ENCODE measurements around the gene WDR70. TPM values are rescaled to one million over a fixed set of nuclear protein-coding genes. Genes with fewer than 3 reads are reported as not detected.

WDR70 gene
- total and polyA plus RNA-seq, 2 donors (not counting 3 experiments of a cell fraction or from before 2014, with no cell fraction given): 6.7 to 37.3 TPM

- DNase-seq (ENCODE audit: low read depth, low spot score) (no peak), FAIRE-seq (no peak)
- intact Hi-C loops (cut with micrococcal nuclease): no loop called here
- Histone ChIP-seq H2AFZ (ENCODE audit: low read depth, low read length) (no peak overlapping the region), H3K4me1 (ENCODE audit: control insufficient read depth, extremely low read depth, insufficient read depth, low read length) (peaks cover 19% of the 10 kb centered on the region), H4K20me1 (replicated peaks; ENCODE audit: control insufficient read depth, extremely low read depth, insufficient read depth, low read length) (no peaks in the 10 kb centered on the region), H3K27me3 (ENCODE audit: control insufficient read depth in 2 of 2, insufficient read depth in 2 of 2, low read length in 2 of 2) (no peaks in the 10 kb centered on the region), H3K9me1 (replicated peaks; ENCODE audit: control insufficient read depth, extremely low read depth, insufficient read depth, low read length) (no peaks in the 10 kb centered on the region), H3K79me2 (ENCODE audit: control insufficient read depth, insufficient read depth, low read length) (no peaks in the 10 kb centered on the region), H3K27ac (ENCODE audit: insufficient read depth, low read depth, low read length) (no peak overlapping the region), H3K9ac (replicated peaks; ENCODE audit: extremely low read depth, insufficient read depth, low read length) (no peak overlapping the region), H3K9me3 (replicated peaks; ENCODE audit: control insufficient read depth, insufficient read depth, low read length) (no peaks in the 10 kb centered on the region), H3K36me3 (ENCODE audit: control insufficient read depth in 2 of 2, extremely low read depth in 1 of 2, insufficient read depth in 2 of 2, low read length in 2 of 2) (peaks cover 0 to 2% of the 10 kb centered on the region in 2 experiments), H3K4me3 (replicated peaks in 1 of 3; ENCODE audit: insufficient read depth in 1 of 3, low read depth in 1 of 3, low read length in 3 of 3) (no peak overlapping the region), H3K4me2 (ENCODE audit: insufficient read depth, low read length) (no peak overlapping the region)
- no TSS peak for BruUV-seq (replicated peaks)
- POLR2A ChIA-PET: no interaction called here
- CTCF ChIA-PET: interaction anchor here (1.0 to 6.1 kb wide), 4 partner anchors 8 to 323 kb away, joined by 4 to 59 read pairs (median 4); no protein-coding TSS in a partner anchor
- dilution Hi-C loops (cut with MboI; ENCODE audit: extremely low pct_ligation_motif_present, low sequenced_read_pairs): no loop called here
- TF ChIP-seq GATA2 (IDR thresholded peaks at IDR 0.05; ENCODE audit: insufficient read depth, insufficient read length, low read depth, low read length) (no peak), JUN (IDR thresholded peaks at IDR 0.05; ENCODE audit: borderline replicate concordance, insufficient read depth, insufficient read length, low read depth) (no peak), POLR2AphosphoS5 (IDR thresholded peaks at IDR 0.05; ENCODE audit: insufficient read depth, low read depth, low read length) (no peak), EZH2 (IDR thresholded peaks at IDR 0.05; ENCODE audit: borderline replicate concordance, low read depth, low read length, severe bottlenecking) (no peak)
Measured at GRCh38 chr5:37735649-37736347, 356.7 kb downstream of the WDR70 start.

DNA sequence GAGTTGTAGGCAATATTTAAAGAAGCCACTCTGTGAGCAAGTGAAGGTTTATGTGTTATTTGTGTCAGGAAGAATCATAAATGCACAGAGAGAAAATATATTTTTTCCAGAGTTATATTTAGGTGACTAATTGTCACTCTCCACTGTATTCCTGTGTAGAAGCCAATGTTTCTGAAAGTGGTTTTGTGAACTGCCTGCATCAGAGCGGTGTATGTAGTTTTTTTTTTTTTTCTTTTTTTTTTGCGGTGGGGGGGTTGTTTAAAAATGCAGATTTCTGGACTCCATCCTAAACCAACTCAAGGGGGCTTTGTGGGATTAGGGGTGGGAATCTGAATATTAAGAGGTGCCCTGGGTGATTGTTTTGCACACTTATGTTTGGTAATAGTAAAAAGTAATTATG, 357.3 kb downstream of the WDR70 start:
- dilution Hi-C loops (cut with MboI; ENCODE audit: extremely low pct_ligation_motif_present, low sequenced_read_pairs) (no loop called here), intact Hi-C loops (cut with micrococcal nuclease) (no loop called here)
- no peak overlapping the region for H3K27ac ChIP-seq (ENCODE audit: insufficient read depth, low read depth, low read length)
- peaks cover 0 to 2% of the 10 kb centered on the region in 2 experiments for H3K36me3 ChIP-seq (ENCODE audit: control insufficient read depth in 2 of 2, extremely low read depth in 1 of 2, insufficient read depth in 2 of 2, low read length in 2 of 2)
- H4K20me1 ChIP-seq (replicated peaks; ENCODE audit: control insufficient read depth, extremely low read depth, insufficient read depth, low read length): no peaks in the 10 kb centered on the region
- H3K79me2 ChIP-seq (ENCODE audit: control insufficient read depth, insufficient read depth, low read length): no peaks in the 10 kb centered on the region
- no peaks in the 10 kb centered on the region for H3K27me3 ChIP-seq (ENCODE audit: control insufficient read depth in 2 of 2, insufficient read depth in 2 of 2, low read length in 2 of 2)
- H3K4me1 ChIP-seq (ENCODE audit: control insufficient read depth, extremely low read depth, insufficient read depth, low read length): peaks cover 19% of the 10 kb centered on the region
- no peaks in the 10 kb centered on the region for H3K9me3 ChIP-seq (replicated peaks; ENCODE audit: control insufficient read depth, insufficient read depth, low read length)
- TF ChIP-seq POLR2AphosphoS5 (IDR thresholded peaks at IDR 0.05; ENCODE audit: insufficient read depth, low read depth, low read length) (no peak), GATA2 (IDR thresholded peaks at IDR 0.05; ENCODE audit: insufficient read depth, insufficient read length, low read depth, low read length) (no peak)
- H2AFZ ChIP-seq (ENCODE audit: low read depth, low read length): no peak overlapping the region
- no peak overlapping the region for H3K4me3 ChIP-seq (replicated peaks in 1 of 3; ENCODE audit: insufficient read depth in 1 of 3, low read depth in 1 of 3, low read length in 3 of 3)
- H3K4me2 ChIP-seq (ENCODE audit: insufficient read depth, low read length): no peak overlapping the region
- no TSS peak for BruUV-seq (replicated peaks)
- H3K9me1 ChIP-seq (replicated peaks; ENCODE audit: control insufficient read depth, extremely low read depth, insufficient read depth, low read length): no peaks in the 10 kb centered on the region
- no peak overlapping the region for H3K9ac ChIP-seq (replicated peaks; ENCODE audit: extremely low read depth, insufficient read depth, low read length)
- POLR2A ChIA-PET: no interaction called here
- no peak for FAIRE-seq
- CTCF ChIA-PET: interaction anchor here (1.0 to 6.1 kb wide), 2 partner anchors 9 to 13 kb away, joined by 4 to 59 read pairs; no protein-coding TSS in a partner anchor
- no peak for DNase-seq (ENCODE audit: low read depth, low spot score)
